Type B pancreatic cell (in vitro differentiated cells): ENCODE data around the gene FRMD5. TPM values are rescaled to one million over a fixed set of nuclear protein-coding genes. Genes with fewer than 3 reads are reported as not detected.
"Not testable (repeated sequence)": the region's sequence is repeated elsewhere in the genome, so short reads cannot be mapped to it uniquely, and the experiment has no call there.

Experiments
- DNase-seq: peaks from one replicate; pipeline ENCODE4 v3.0.0; 2021; ENCODE audit warnings: mixed read lengths; ENCODE audit not compliant: unreplicated experiment; ENCODE audit errors: extremely low spot score
- H3K27ac Mint-ChIP-seq: 2 replicates; pipeline ENCODE4 v1.8.0; 2021; ENCODE audit warnings: mild to moderate bottlenecking, mixed read lengths
- H3K27me3 Mint-ChIP-seq: 2 replicates; pipeline ENCODE4 v1.8.0; 2021; ENCODE audit warnings: mixed read lengths
- H3K36me3 Mint-ChIP-seq: 2 replicates; pipeline ENCODE4 v1.8.0; 2021; ENCODE audit warnings: mixed read lengths
- H3K4me1 Mint-ChIP-seq: one replicate; pipeline ENCODE4 v1.8.0; 2021; ENCODE audit warnings: mixed read lengths; ENCODE audit not compliant: unreplicated experiment
- H3K4me3 Mint-ChIP-seq: 2 replicates; pipeline ENCODE4 v1.8.0; 2021; ENCODE audit warnings: mild to moderate bottlenecking, mixed read lengths
- H3K9me3 Mint-ChIP-seq: 2 replicates; pipeline ENCODE4 v1.8.0; 2021; ENCODE audit warnings: mixed read lengths
- CTCF ChIP-seq: fragments of 200-600 bp; sonication (generic); conservative IDR thresholded peaks from 2 replicates; pipeline ENCODE4 v1.5.0; 2021; ENCODE audit warnings: antibody characterized with exemption, mild to moderate bottlenecking
- total RNA-seq: library from RNA; stranded (reverse); gene quantifications from 2 replicates; pipeline ENCODE4 v1.2.1, GENCODE V29; 2021; ENCODE audit warnings: low replicate concordance

The FRMD5 gene
- total RNA-seq, 1 donor from 2014 or later: 3.8 TPM

DNA sequence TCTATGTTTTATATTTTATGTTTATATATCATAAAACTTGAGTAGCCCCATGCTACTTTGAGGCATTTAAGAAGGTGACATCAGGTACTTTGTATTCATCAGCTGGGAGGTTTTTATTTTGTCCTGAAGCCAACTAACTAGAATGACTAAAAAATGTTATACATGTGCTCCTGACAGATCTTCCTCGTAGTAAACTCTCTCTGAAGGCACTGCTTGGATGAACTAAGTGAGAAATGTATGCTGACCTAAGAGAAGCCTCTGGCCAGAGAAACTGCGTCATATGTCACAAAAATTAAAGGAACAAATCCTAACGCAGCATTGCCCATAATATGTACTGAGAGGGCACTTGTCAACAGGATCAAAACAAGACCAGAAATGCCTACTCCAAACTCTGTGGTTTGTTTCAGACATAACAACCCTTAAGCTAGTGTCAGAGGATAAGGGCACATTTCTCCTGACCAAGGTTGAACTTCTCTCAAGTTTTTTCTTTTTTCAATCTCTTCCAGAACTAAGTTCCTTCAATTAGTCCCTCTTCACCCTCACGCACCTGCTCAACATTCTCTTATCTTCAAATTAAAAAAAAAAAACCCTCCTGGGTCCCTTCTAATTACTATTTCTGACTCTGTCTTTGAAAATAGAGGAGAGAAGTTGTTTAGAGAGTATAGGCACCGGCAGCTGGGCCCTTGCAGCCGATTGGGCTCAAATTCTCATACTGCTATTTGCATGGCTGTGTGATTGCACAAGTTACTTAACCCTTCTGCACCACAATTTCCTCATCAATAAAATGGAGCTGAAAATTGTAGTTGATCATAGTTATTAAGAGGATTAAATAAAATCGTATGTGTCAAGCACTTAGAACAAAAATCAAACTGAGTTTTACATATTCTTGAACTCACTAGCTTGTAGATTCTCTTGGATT, 159.0 kb downstream of the FRMD5 start:
- H3K4me3 Mint-ChIP-seq: no peak overlapping the region
- peaks cover 3% of the 10 kb centered on the region for H3K36me3 Mint-ChIP-seq
- peaks cover 4% of the 10 kb centered on the region for H3K27me3 Mint-ChIP-seq
- TF ChIP-seq CTCF: no peak
- peaks cover 5% of the 10 kb centered on the region for H3K9me3 Mint-ChIP-seq
- H3K4me1 Mint-ChIP-seq: no peaks in the 10 kb centered on the region
- H3K27ac Mint-ChIP-seq: no peak overlapping the region
- DNase-seq: no peak

GRCh38 chr15:44034933-44035624, 160.0 kb downstream of the FRMD5 start:
- no peak overlapping the region for H3K27ac Mint-ChIP-seq
- peaks cover 5% of the 10 kb centered on the region for H3K9me3 Mint-ChIP-seq
- H3K4me1 Mint-ChIP-seq: no peaks in the 10 kb centered on the region
- no peak for DNase-seq
- H3K4me3 Mint-ChIP-seq: no peak overlapping the region
- H3K36me3 Mint-ChIP-seq: peaks cover 3% of the 10 kb centered on the region
- H3K27me3 Mint-ChIP-seq: peaks cover 4% of the 10 kb centered on the region
- TF ChIP-seq CTCF: no peak

DNA sequence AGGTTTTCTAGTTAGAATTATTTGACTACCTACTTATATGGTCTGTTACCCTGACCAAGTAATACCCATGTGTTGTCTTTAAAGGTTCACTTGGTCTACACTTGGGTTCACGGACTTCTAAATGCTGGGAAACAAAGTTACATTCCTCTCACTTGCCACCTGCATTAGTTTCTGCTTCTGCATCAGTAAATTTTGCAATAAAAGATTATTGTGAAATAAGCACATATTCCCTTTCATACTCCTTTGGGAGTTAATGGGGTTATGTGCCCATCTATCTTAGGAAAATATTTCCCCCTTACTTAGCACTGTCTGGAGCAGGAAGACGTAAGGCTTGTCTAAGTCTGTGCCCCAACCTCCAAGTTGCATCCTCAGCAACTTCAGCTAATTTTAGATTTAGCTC, 160.7 kb downstream of the FRMD5 start:
- Mint-ChIP-seq H3K27me3 (no peaks in the 10 kb centered on the region), H3K4me1 (no peaks in the 10 kb centered on the region), H3K27ac (no peak overlapping the region), H3K9me3 (peaks cover 5% of the 10 kb centered on the region), H3K36me3 (no peaks in the 10 kb centered on the region), H3K4me3 (no peak overlapping the region)
- DNase-seq: no peak
- no peak for TF ChIP-seq CTCF

GRCh38 chr15:44033894-44034293, 161.2 kb downstream of the FRMD5 start:
- TF ChIP-seq CTCF: no peak
- H3K4me1 Mint-ChIP-seq: peaks cover under 1% of the 10 kb centered on the region
- H3K4me3 Mint-ChIP-seq: no peak overlapping the region
- no peak overlapping the region for H3K27ac Mint-ChIP-seq
- no peaks in the 10 kb centered on the region for H3K36me3 Mint-ChIP-seq
- no peak for DNase-seq
- H3K9me3 Mint-ChIP-seq: peaks cover 5% of the 10 kb centered on the region
- no peaks in the 10 kb centered on the region for H3K27me3 Mint-ChIP-seq

- not testable (repeated sequence) for DNase-seq, H3K4me1 Mint-ChIP-seq, H3K9me3 Mint-ChIP-seq, H3K27me3 Mint-ChIP-seq, H3K4me3 Mint-ChIP-seq, H3K27ac Mint-ChIP-seq, H3K36me3 Mint-ChIP-seq
Measured at GRCh38 chr15:44032820-44033219, 162.3 kb downstream of the FRMD5 start.
